GF-D8 (cell line): Measurements from ENCODE around the gene PISD.
A peak's percentile ranks its signal among the peaks of the same experiment; 100 is the strongest.
"Not testable (repeated sequence)": the region's sequence is repeated elsewhere in the genome, so short reads cannot be mapped to it uniquely, and the experiment has no call there.

ENCODE experiments used
- DNase-seq: peaks from one replicate; lab custom pipeline; 2025; lab: John Stamatoyannopoulos, UW

The PISD gene

GRCh38 chr22:31661851-31662667, at the start of gene PISD:
TSS of gene PISD (minus strand) at chr22:31662215. CDS start at chr22:31662208, 7 bp downstream.
- peak; percentile 85 for DNase-seq

- DNase-seq, result not testable (repeated sequence)
Observed at GRCh38 chr22:31711226-31711625, 49.2 kb upstream of the PISD start.

GRCh38 chr22:31707519-31707918, 45.5 kb upstream of the PISD start:
- DNase-seq, result no peak

GRCh38 chr22:31695423-31695822, 33.4 kb upstream of the PISD start:
- peak; percentile 58 for DNase-seq

GRCh38 chr22:31694046-31694445, 32.0 kb upstream of the PISD start:
- not testable (repeated sequence) for DNase-seq

GRCh38 chr22:31692186-31692886, 30.3 kb upstream of the PISD start:
- peak; percentile 54 for DNase-seq

- DNase-seq, result no peak
Observed at GRCh38 chr22:31691408-31691807, 29.4 kb upstream of the PISD start.

- no peak for DNase-seq
Observed at GRCh38 chr22:31683181-31684105, 21.4 kb upstream of the PISD start.

GRCh38 chr22:31682751-31683150, 20.7 kb upstream of the PISD start:
- DNase-seq, result no peak

GRCh38 chr22:31681349-31682345, 19.6 kb upstream of the PISD start:
- DNase-seq, result no peak

GRCh38 chr22:31680861-31681341, 18.9 kb upstream of the PISD start:
- DNase-seq, result no peak

GRCh38 chr22:31678748-31679147, 16.7 kb upstream of the PISD start:
- DNase-seq, result no peak

- DNase-seq, result no peak
Observed at GRCh38 chr22:31676700-31677099, 14.7 kb upstream of the PISD start.

- DNase-seq, result peak; percentile 91
Observed at GRCh38 chr22:31674219-31674618, 12.2 kb upstream of the PISD start.

GRCh38 chr22:31668849-31669248, 6.8 kb upstream of the PISD start:
- not testable (repeated sequence) for DNase-seq

GRCh38 chr22:31662668-31663037, 638 bp upstream of the PISD start:
- no peak for DNase-seq

- not testable (repeated sequence) for DNase-seq
Observed at GRCh38 chr22:31660860-31661341, 1.1 kb downstream of the PISD start.

GRCh38 chr22:31659246-31659645, 2.8 kb downstream of the PISD start:
- no peak for DNase-seq

- DNase-seq, result no peak
Observed at GRCh38 chr22:31654408-31654807, 7.6 kb downstream of the PISD start.

- no peak for DNase-seq
Observed at GRCh38 chr22:31653944-31654343, 8.1 kb downstream of the PISD start.
